Stimulated activated naive B cell treated with anti-CD40 and anti-IgM and Interleukin-4, amounts not matched to agents 10 μg/mL and 1 μg/mL and 100 μg/mL, for 72 hours (primary cell): ENCODE data around the gene GNA12.
"Not testable (repeated sequence)": the region's sequence is repeated elsewhere in the genome, so short reads cannot be mapped to it uniquely, and the experiment has no call there.

Source experiments
- ATAC-seq, 2 donors: fragments of 150-1000 bp; cut with Tn5 transposase; replicated peaks; 2 replicates each; pipeline ENCODE4 v1.10.0; 2021; ENCODE audit warnings: moderate library complexity in 1 of 2
- DNase-seq: peaks from one replicate; pipeline ENCODE4 v3.0.0; 2021
- H3K27ac Mint-ChIP-seq: one replicate; pipeline ENCODE4 v1.8.0; 2022; ENCODE audit warnings: mild to moderate bottlenecking, mixed read lengths
- H3K27me3 Mint-ChIP-seq, 2 donors: one replicate each; pipeline ENCODE4 v1.8.0; 2022; ENCODE audit warnings: mixed read lengths in 2 of 2
- H3K36me3 Mint-ChIP-seq, 2 donors: one replicate each; pipeline ENCODE4 v1.8.0; 2022; ENCODE audit warnings: mixed read lengths in 2 of 2, mild to moderate bottlenecking in 1 of 2
- H3K4me1 Mint-ChIP-seq, 2 donors: one replicate each; pipeline ENCODE4 v1.8.0; 2022; ENCODE audit warnings: mixed read lengths in 2 of 2, mild to moderate bottlenecking in 1 of 2
- H3K4me3 Mint-ChIP-seq, 2 donors: one replicate each; pipeline ENCODE4 v1.8.0; 2022; ENCODE audit warnings: mild to moderate bottlenecking in 2 of 2, mixed read lengths in 2 of 2, moderate library complexity in 1 of 2
- H3K9me3 Mint-ChIP-seq, 2 donors: one replicate each; pipeline ENCODE4 v1.8.0; 2022; ENCODE audit warnings: mixed read lengths in 2 of 2, mild to moderate bottlenecking in 1 of 2

GNA12 gene

DNA sequence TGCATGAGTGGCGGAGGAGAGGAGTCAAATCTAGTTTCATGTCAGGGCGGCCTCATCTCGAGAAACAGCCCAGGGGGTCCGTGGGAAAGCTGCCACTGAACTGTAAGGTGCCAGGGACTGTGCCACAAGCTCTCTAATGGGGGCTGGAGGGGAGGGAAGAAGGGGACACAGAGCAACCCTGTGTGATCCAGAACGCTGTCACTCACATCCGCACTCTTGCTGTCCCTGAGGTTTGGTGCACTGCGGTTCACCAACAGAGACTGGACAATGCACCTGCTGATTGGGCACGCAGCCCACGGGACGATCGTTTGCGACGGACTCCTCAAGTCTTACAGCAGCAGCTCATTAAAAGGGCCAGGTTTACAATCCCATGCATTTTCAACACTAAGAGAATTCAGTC lies 108.4 kb downstream of the GNA12 start:
- DNase-seq (no peak), ATAC-seq (no peak)
- H3K27me3 Mint-ChIP-seq: no peaks in the 10 kb centered on the region
- H3K36me3 Mint-ChIP-seq: peaks cover 42 to 64% of the 10 kb centered on the region in 2 donors
- H3K27ac Mint-ChIP-seq: peak overlapping the region; percentile 95
- H3K9me3 Mint-ChIP-seq: peaks cover 2 to 3% of the 10 kb centered on the region in 2 donors
- peak overlapping the region; percentile 19 to 79 for H3K4me3 Mint-ChIP-seq
- H3K4me1 Mint-ChIP-seq: peaks cover 54 to 85% of the 10 kb centered on the region in 2 donors

DNA sequence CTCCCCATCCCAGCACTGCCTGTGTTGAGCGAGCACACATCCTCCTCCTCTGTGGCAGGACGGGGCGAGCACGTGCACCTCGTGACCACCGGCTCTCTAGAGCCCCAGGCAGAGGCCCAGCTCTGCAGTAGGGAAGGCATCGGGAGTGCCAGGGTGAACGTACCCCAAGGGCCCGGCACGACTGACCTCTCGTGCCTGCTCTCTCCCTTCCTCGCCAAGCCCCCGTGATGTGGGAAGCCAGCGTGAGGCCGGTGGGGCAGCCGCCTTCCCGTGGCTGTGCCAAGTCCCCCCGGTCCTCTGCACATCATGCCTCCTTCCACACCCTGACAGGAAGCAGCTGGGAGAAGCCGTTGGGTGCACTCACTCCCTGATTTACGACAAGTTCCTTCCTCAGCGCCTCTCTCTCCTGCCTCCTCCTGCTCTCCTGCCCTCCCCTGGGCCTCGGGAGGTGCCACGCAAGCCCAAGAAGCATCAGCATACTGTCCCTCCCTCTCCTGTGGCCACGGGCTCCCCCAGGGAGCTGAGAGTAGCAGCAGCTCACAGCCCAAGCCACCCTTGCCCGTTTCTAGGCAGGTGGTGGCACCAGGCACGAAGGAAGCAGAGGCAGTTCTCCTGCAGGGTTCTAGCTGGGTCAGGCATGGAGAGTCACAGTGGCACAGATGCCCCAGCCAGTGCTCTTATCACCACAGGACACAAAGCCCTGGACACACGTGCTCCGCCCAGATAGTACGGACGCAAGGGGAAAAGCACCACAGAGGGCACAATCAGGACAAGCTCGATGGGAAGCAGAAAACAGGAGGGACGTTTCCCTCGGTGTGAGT lies 109.1 kb downstream of the GNA12 start:
- peak overlapping the region; percentile 79 to 82 for H3K4me3 Mint-ChIP-seq
- H3K9me3 Mint-ChIP-seq: peaks cover 2 to 3% of the 10 kb centered on the region in 2 donors
- H3K27me3 Mint-ChIP-seq: no peaks in the 10 kb centered on the region
- ATAC-seq: peak; percentile 68 to 76
- H3K4me1 Mint-ChIP-seq: peaks cover 52 to 81% of the 10 kb centered on the region in 2 donors
- H3K36me3 Mint-ChIP-seq: peaks cover 44 to 66% of the 10 kb centered on the region in 2 donors
- DNase-seq: no peak
- H3K27ac Mint-ChIP-seq: peak overlapping the region; percentile 95

DNA sequence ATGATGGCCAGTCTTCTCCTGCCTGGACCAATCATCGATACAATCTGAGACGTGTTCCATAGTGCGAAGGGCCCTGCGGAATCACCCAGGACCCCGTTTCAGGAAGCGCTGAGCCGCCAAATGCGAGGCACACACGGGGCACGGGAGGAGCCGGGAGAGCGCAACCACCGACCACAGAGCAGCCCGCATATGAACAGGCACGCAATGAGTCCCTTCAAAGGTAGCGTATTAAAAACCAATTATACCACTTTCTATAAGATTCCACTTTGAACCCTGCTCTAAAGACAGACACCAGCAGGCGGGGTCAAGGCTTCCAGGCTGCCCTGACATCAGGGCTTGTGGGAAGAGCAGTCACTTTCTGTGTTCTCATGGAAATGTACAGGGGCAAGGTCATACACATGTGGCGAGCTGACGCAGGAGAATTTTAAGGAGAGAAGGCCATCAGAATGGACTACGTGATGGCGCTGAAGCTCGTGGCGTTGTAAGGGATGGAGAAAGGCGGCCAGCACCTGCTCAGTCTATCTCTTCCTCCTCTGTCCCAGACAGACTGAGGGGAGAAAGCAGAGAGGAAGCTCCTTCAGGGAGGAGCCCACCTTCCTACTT lies 109.9 kb downstream of the GNA12 start:
- Mint-ChIP-seq H3K36me3 (peaks cover 45 to 73% of the 10 kb centered on the region in 2 donors), H3K4me1 (peaks cover 50 to 85% of the 10 kb centered on the region in 2 donors), H3K9me3 (peaks cover 2 to 3% of the 10 kb centered on the region in 2 donors), H3K27me3 (no peaks in the 10 kb centered on the region), H3K4me3 (peak overlapping the region; percentile 79 to 82), H3K27ac (peak overlapping the region; percentile 95)
- ATAC-seq: peak; percentile 4 to 6
- DNase-seq: no peak

DNA sequence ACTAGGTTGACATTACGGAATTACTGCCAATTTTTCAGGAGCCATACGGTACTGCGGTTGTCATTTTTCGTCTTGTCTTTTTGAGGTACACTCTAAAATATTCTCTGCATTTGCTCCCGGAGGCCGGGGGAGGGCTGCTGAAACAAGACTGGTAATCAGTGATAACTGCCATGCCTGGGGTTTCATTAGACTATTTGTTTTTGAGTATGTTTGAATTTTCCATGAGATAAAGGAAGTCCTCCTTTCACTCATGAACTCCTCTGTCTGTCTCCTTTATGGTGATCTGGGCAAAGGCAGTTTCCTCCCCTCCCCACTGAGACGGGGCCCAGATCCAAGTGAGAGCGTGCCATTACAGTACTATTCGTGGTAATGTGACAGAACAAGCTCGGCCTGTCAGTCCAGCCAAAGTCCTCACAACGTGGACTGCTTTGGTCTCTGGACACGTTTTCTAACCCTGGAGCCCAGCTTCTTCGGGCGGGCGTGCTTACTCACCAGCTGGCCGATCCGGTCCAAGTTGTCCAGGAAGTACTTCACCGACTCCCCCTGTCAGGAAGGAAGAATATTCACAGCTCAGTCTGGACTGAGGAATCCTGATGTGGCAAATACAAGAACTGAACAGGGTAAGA lies 111.0 kb downstream of the GNA12 start:
- H3K9me3 Mint-ChIP-seq: peaks cover 2 to 3% of the 10 kb centered on the region in 2 donors
- H3K27me3 Mint-ChIP-seq: no peaks in the 10 kb centered on the region
- ATAC-seq: no peak
- H3K36me3 Mint-ChIP-seq: peaks cover 48 to 76% of the 10 kb centered on the region in 2 donors
- DNase-seq: no peak
- H3K4me3 Mint-ChIP-seq: peak overlapping the region; percentile 39 to 64
- H3K27ac Mint-ChIP-seq: peak overlapping the region; percentile 70
- peaks cover 48 to 85% of the 10 kb centered on the region in 2 donors for H3K4me1 Mint-ChIP-seq

DNA sequence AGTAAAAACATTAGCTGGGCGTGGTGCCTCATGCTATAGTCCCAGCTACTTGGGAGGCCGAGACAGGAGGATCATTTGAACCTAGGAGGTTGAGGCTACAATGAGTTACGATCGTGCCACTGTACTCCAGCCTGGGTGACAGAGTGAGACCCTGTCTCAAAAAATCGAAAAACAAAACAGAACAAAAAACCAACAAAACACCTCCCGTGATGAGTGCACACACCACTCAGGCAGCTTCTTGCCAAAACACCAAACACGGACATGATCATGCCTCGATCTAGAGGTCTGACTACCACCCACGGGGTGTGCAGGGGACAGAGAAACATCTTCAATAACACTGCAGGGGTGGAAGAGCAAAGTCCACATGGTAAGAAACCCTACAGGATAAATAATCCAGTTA lies 111.7 kb downstream of the GNA12 start:
- Mint-ChIP-seq H3K9me3 (peaks cover 2 to 3% of the 10 kb centered on the region in 2 donors), H3K36me3 (peaks cover 48 to 78% of the 10 kb centered on the region in 2 donors), H3K4me1 (peaks cover 47 to 79% of the 10 kb centered on the region in 2 donors), H3K4me3 (no peak overlapping the region), H3K27ac (peak overlapping the region; percentile 77), H3K27me3 (no peaks in the 10 kb centered on the region)
- ATAC-seq: no peak
- DNase-seq: no peak

DNA sequence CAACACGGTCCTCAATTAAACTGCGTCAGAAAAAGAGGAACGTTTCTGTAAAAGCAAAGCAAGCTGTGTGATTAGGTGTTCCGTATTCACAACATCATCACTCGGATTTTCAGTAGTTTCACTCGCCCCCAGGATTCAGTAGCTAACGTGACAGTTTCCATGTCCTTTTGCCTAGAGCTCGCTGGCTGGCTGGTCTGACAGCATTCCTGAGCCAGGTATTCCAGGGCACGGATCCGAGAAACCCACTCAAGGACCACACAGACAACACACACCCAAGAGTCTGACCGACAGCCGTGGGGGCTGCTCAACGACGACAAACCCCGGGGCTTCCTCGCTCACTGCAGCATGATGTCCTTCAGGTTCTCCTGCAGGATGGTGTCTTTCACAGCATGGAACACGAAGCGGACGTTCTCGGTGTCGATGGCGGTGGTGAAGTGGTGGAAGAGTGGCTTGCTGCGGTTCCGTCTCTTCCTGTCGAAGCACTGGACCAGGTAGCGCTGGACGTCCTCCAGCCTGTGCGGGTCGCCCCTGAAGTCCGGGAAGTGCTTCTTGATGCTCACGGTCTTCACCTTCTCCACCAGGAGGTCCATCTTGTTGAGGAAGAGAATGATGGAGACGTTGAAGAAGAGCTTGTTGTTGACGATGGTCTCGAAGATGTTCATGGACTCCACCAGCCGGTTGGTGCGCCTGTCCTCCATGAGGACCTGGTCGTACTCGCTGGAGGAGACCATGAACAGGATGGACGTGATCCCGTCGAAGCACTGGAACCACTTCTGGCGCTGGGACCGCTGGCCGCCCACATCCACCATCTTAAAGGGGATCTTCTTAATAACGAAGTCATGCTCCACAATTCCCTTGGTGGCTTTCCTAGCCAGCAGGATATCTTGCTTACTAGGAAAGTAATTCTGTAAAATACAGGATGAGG lies 113.0 kb downstream of the GNA12 start:
- Mint-ChIP-seq H3K27ac (no peak overlapping the region), H3K36me3 (peaks cover 54 to 82% of the 10 kb centered on the region in 2 donors), H3K27me3 (no peaks in the 10 kb centered on the region), H3K9me3 (peaks cover 2 to 3% of the 10 kb centered on the region in 2 donors), H3K4me3 (no peak overlapping the region), H3K4me1 (peaks cover 38 to 67% of the 10 kb centered on the region in 2 donors)
- DNase-seq (no peak), ATAC-seq (no peak)

DNA sequence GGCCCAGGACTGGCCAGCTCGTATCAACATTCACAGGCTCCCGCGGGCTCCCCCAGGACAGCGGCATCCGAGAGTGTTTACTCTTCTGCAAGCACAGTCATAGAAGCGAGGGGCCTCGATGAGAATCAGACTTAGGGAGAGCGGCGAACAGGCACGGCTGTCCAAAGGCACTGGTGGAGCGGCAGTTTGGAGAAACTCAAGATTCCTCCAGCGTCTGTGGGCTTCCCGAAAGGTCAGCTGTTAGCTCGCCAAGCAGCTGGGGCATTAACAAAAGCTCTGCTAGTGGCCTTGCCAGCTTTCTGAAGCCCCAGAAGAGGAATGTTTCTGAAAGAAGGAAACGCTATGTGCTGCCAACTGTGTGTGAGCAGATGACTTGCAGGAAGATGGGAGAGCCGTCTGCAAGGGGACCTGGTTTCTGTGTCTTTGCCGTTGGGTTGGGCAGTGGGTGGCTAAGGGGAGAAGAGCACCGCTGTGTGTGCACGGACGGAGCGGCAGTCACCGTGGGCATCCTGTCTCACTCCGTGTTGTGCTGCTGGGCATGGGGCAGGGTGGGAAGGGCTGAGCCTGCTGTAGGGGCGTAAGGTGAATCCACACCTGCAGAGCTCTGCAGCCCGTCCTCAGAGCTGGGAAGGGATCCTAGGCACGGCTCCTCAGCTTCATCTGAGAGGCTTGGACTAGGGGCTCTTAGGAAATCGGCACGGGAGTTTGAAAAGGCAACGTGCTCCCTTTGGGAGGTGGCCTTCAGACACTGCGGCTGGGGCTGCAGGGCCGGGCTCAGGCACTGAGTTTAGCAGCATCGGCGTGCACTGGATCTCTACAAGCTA lies 114.0 kb downstream of the GNA12 start:
- DNase-seq: no peak
- Mint-ChIP-seq H3K36me3 (peaks cover 63 to 84% of the 10 kb centered on the region in 2 donors), H3K27me3 (no peaks in the 10 kb centered on the region), H3K4me3 (no peak overlapping the region), H3K27ac (peak overlapping the region; percentile 52), H3K4me1 (peaks cover 29 to 57% of the 10 kb centered on the region in 2 donors), H3K9me3 (peaks cover 2 to 3% of the 10 kb centered on the region in 2 donors)
- no peak for ATAC-seq

DNA sequence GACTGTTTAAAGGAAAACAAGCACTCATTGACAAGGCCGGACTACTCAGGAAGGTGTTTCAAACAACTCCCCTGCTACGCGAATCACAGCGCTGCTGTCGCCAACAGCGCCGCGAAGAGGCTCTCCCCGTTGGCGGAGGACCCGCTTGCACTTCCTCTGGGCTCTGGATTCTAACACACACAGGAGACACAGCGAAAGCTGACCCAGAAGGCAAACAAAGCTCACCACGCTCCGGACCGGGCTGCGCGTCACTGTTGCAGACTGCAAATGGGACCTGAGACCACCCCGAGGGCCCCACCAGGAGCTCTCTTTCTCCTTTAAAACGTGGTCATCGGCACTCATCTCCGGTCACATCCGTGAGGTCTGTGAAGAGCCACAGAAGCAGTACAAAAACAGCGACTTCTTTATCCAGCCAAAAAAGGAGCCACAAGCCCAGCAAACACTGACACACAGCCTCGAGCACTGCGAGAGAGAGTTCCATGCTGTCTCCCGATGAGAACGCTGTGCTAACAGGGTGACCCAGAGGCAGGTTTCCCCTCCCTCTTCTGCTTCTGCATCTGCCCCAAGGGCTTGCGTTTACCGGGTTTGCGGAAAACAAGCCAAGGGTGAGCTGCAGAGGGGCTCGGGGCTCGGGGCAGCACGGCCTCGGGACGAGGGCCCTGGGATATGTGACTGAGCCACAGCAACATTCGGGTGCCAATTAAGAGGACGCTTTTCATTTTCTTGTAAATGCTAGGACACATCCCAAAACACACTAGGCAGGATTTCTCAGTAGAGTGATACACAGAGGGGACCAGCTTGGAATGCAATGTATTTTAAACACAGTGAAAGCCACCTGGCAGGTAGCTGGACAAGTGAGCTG lies 114.8 kb downstream of the GNA12 start:
- H3K27me3 Mint-ChIP-seq: no peaks in the 10 kb centered on the region
- ATAC-seq (no peak), DNase-seq (no peak)
- peak overlapping the region; percentile 51 for H3K27ac Mint-ChIP-seq
- no peak overlapping the region for H3K4me3 Mint-ChIP-seq
- peaks cover 23 to 48% of the 10 kb centered on the region in 2 donors for H3K4me1 Mint-ChIP-seq
- H3K9me3 Mint-ChIP-seq: peaks cover 2 to 3% of the 10 kb centered on the region in 2 donors
- peaks cover 63 to 79% of the 10 kb centered on the region in 2 donors for H3K36me3 Mint-ChIP-seq

DNA sequence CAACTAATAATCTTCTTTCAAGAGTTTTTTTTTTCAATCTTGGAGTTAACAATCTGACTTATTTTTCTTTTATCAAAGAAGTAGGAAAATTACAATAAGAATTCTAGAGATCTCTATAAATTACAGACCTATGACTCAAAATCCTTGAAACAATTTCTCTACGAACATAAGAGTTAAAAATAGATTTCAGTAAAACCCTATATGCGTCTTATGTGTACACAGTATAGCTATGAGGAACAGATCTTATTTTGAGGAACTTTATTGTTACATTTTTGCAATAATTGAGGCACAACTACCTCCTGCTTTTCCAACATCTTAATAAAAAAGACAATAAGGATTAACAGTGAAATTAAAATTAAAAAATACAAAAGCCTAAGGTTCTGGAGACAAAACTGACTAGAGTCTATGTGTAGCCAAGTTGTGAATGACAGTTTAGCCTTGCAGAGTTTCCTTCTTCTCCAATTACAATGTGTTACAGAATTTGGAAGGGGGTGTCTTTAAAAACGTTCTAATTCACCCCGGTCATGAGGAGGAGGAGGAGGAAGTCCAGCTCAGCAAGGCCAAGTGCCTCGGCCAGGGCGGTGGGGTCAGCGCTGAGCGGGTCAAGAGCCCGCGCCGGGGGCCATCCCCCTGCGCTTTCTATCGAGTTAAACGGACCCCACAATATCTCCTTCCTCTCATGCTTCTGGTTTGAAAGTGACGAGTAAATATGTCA lies 115.6 kb downstream of the GNA12 start:
- Mint-ChIP-seq H3K9me3 (peaks cover 2 to 3% of the 10 kb centered on the region in 2 donors), H3K36me3 (peaks cover 57 to 71% of the 10 kb centered on the region in 2 donors), H3K27ac (no peak overlapping the region), H3K27me3 (no peaks in the 10 kb centered on the region), H3K4me1 (peaks cover 19 to 45% of the 10 kb centered on the region in 2 donors), H3K4me3 (no peak overlapping the region)
- DNase-seq (no peak), ATAC-seq (peak; percentile 37 to 51)

DNA sequence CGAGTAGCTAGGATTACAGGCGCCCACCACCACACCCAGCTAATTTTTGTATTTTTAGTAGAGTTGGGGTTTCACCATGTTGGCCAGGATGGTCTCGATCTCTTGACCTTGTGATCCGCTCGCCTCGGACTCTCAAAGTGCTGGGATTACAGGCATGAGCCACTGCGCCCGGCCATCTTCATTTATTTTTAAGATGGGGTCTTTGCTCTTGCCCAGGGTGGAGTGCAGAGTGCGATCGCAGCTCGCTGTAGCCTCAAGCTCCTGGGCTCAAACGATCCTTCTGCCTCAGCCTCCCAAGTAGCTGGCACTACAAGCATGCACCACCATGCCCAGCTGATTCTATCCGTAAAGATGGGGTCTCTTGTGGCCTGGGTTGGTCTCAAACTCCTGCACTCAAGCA lies 116.9 kb downstream of the GNA12 start:
- Mint-ChIP-seq H3K36me3 (peaks cover 45 to 65% of the 10 kb centered on the region in 2 donors), H3K4me1 (peaks cover 16 to 38% of the 10 kb centered on the region in 2 donors)
- ATAC-seq, H3K9me3 Mint-ChIP-seq, DNase-seq, H3K4me3 Mint-ChIP-seq, H3K27ac Mint-ChIP-seq, H3K27me3 Mint-ChIP-seq: not testable (repeated sequence)

DNA sequence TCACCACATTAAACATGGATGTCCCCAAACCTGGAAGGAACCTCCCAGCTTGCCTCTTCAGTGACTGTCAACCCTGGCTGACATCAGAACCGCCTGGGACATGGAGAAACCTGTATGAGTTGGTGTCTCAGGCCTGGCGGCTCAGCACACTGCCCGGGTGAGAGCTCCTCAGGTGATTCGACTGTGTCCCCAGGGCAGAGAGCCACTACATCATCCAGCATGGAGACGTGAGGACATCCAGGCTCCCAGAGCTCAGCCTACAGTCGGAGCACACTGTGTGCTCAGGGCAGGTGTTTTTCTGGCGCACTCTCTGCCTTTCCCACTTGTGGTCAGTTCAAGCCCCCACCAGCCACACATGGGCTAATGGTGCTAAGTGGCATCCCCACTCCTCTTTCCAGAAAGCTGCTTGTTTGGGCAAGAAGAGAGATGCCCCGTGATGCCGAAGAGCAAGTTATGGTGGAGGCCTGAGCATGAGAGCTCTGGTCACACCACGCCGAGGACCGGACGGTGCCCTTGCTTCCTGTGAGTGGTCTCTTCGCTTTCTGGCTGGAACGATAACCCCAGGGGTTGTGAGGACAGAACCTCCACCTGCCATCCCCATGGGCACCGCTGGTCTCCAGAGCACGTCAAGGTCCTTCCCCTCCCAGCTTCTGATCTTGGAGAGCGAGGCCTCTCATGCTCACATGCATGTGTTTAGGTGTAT lies 117.6 kb downstream of the GNA12 start:
- Mint-ChIP-seq H3K4me3 (no peak overlapping the region), H3K9me3 (no peaks in the 10 kb centered on the region), H3K27me3 (no peaks in the 10 kb centered on the region), H3K36me3 (peaks cover 40 to 59% of the 10 kb centered on the region in 2 donors), H3K4me1 (peaks cover 16 to 33% of the 10 kb centered on the region in 2 donors), H3K27ac (peak overlapping the region; percentile 31)
- ATAC-seq (no peak), DNase-seq (no peak)
